Upper lobe of left lung (tissue), 4 donors: ENCODE results near the gene HIP1.

Source experiments
- CTCF ChIP-seq, 6 experiments: fragments of 450-650 bp in 4 of 6; fragments of 200-600 bp in 2 of 6; sonication (generic) in 2 of 6; IDR thresholded peaks; one replicate each; pipeline ENCODE4 v1.5.1; 2016 to 2019; ENCODE audit warnings: antibody characterized with exemption in 6 of 6
- POLR2A ChIP-seq, 4 donors: fragments of 450-650 bp; IDR thresholded peaks; one replicate each; pipeline ENCODE4 v1.5.1; 2016 to 2017; ENCODE audit warnings: antibody characterized with exemption in 4 of 4, mild to moderate bottlenecking in 2 of 4

GRCh38 chr7:75772081-75773077 lies 33.6 kb upstream of the HIP1 start, which contains the start of gene CCL26:
- TF ChIP-seq CTCF (IDR thresholded peaks at IDR 0.05) (no peak), POLR2A (IDR thresholded peaks at IDR 0.05) (no peak)
